Brain microvascular endothelial cell (primary cell): ENCODE results near the gene MOV10L1.

Experiments used
- DNase-seq: peaks from one replicate; pipeline ENCODE4 v3.0.0-alpha.2; 2020
- H3K27ac ChIP-seq: fragments of 250-450 bp; sonication (Bioruptor Pico); 2 replicates; pipeline ENCODE4 v1.5.1; 2020; ENCODE audit warnings: mild to moderate bottlenecking, moderate library complexity
- H3K27me3 ChIP-seq: fragments of 250-450 bp; sonication (Bioruptor Pico); replicated peaks from 2 replicates; pipeline ENCODE4 v1.5.1; 2020; ENCODE audit warnings: mild to moderate bottlenecking
- H3K36me3 ChIP-seq: fragments of 250-450 bp; sonication (Bioruptor Pico); replicated peaks from 2 replicates; pipeline ENCODE4 v1.5.1; 2020; ENCODE audit warnings: mild to moderate bottlenecking
- H3K4me3 ChIP-seq: 2 replicates; pipeline ENCODE4 v1.5.1; 2011; ENCODE audit warnings: low read depth, mild to moderate bottlenecking, control low read depth, low read length, moderate library complexity
- CTCF ChIP-seq: IDR thresholded peaks from 2 replicates; pipeline ENCODE4 v1.5.1; 2011; ENCODE audit warnings: low read depth, mild to moderate bottlenecking, moderate library complexity, low read length, control low read depth, inconsistent platforms; ENCODE audit errors: missing control alignments
- in situ Hi-C: cut with HindIII; loops from 2 replicates; pipeline ENCODE4 v1.10.0; 2017; ENCODE audit warnings: low sequenced_read_pairs, low pct_ligation_motif_present

The MOV10L1 gene

GRCh38 chr22:50209893-50210292 is 120.1 kb downstream of the MOV10L1 start:
- Histone ChIP-seq H3K27me3 (no peaks in the 10 kb centered on the region), H3K36me3 (peaks cover 31% of the 10 kb centered on the region), H3K4me3 (no peak overlapping the region), H3K27ac (no peak overlapping the region)
- in situ Hi-C loops = no loop called here
- DNase-seq = peak; percentile 55
- TF ChIP-seq CTCF = peak; percentile 95

- TF ChIP-seq CTCF = no peak
- H3K4me3 ChIP-seq = no peak overlapping the region
- in situ Hi-C loops = no loop called here
- no peak for DNase-seq
- H3K36me3 ChIP-seq = peaks cover 34% of the 10 kb centered on the region
- no peaks in the 10 kb centered on the region for H3K27me3 ChIP-seq
- H3K27ac ChIP-seq = no peak overlapping the region
Observed at GRCh38 chr22:50210378-50211139, 120.8 kb downstream of the MOV10L1 start.

GRCh38 chr22:50211147-50211546 is 121.3 kb downstream of the MOV10L1 start:
- no peaks in the 10 kb centered on the region for H3K27me3 ChIP-seq
- H3K4me3 ChIP-seq = no peak overlapping the region
- in situ Hi-C loops = no loop called here
- peaks cover 35% of the 10 kb centered on the region for H3K36me3 ChIP-seq
- DNase-seq = no peak
- H3K27ac ChIP-seq = no peak overlapping the region
- no peak for TF ChIP-seq CTCF
